H1 (cell line): ENCODE data around the gene RABGGTA. TPM values are rescaled to one million over a fixed set of nuclear protein-coding genes. Genes with fewer than 3 reads are reported as not detected.

ENCODE experiments used
- FOSL1 ChIP-seq: IDR thresholded peaks from 2 replicates; pipeline ENCODE4 v1.6.1; 2011; ENCODE audit warnings: mild to moderate bottlenecking, low read depth, low read length, moderate library complexity; ENCODE audit not compliant: insufficient read depth
- POLR2A ChIP-seq, 2 experiments: IDR thresholded peaks; 1 replicate in 1 of 2; 2 replicates in 1 of 2; pipeline ENCODE4 v1.6.1; 2011; ENCODE audit warnings: low read depth in 2 of 2, low read length in 2 of 2, mild to moderate bottlenecking in 2 of 2; ENCODE audit errors: control extremely low read depth in 1 of 2
- SP4 ChIP-seq: IDR thresholded peaks from 2 replicates; pipeline ENCODE4 v1.6.1; 2012; ENCODE audit warnings: low read length, inconsistent platforms
- TAF7 ChIP-seq: optimal IDR thresholded peaks from 2 replicates; pipeline ENCODE3; 2011; ENCODE audit warnings: low read depth, mild to moderate bottlenecking, inconsistent platforms, low read length, moderate library complexity, borderline replicate concordance
- polyA plus RNA-seq, 7 experiments: library from polyadenylated mRNA; depleted of rRNA in 3 of 7; stranded (reverse) in 5 of 7; unstranded in 2 of 7; fragments of >200 nt in 5 of 7; fragments of 200-250 nt in 2 of 7; gene quantifications; 1 replicate in 5 of 7; 2 replicates in 1 of 7; 4 replicates in 1 of 7; pipeline versions ENCODE4 v1.2.1 to v1.2.3, GENCODE V29; 2011 to 2013; ENCODE audit warnings: missing spikeins in 2 of 7, mixed read lengths in 2 of 7
- total RNA-seq: library from RNA; stranded (reverse); fragmentation: NEBNext Ultra II Directional; extraction: Animal tissue kit (Norgen Biotek cat#: 25700); gene quantifications from 2 replicates; pipeline ENCODE4 v1.2.1, GENCODE V29; 2021
- TF ChIP-seq, protein P1 (sequence below): fragments of 300-600 bp; sonication (generic); IDR thresholded peaks from 2 replicates; pipeline ENCODE4 v1.7.1; 2012; ENCODE audit warnings: low read length, moderate library complexity, mild to moderate bottlenecking, inconsistent platforms; ENCODE audit not compliant: insufficient replicate concordance

Gene RABGGTA
- total and polyA plus RNA-seq, 2 of the 8 experiments (the other 6 are each of a cell fraction or from before 2014, with no cell fraction given), result 16.0 to 49.8 TPM

DNA sequence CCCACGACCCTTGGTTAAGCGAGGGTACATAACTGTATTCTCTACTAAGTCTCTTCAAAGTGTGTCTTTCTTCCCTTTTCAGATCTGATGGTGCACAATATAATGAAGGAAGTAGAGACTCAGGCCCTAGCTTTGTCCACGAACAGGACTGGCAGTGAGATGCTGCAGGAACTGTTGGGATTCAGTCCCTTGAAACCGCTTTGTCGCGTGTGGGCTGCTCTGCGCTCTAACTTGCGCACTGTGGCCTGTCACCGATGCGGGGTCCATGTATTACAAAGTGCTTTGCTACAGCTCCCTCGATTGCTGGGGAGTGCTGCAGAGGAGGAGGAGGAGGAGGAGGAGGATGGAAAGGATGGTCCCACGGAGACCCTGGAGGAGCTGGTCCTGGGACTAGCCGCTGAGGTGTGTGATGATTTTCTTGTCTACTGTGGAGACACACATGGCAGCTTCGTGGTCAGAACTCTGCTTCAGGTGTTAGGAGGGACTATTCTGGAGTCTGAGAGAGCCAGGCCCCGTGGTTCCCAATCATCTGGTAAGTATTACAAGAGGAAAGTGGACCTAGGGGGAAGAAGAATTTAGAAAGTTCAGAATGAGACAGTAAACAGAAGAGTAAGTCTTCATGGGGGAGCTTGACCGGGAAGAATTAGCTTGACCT is 29.1 kb upstream of the RABGGTA start (continued):
- TF ChIP-seq, protein P1, sequence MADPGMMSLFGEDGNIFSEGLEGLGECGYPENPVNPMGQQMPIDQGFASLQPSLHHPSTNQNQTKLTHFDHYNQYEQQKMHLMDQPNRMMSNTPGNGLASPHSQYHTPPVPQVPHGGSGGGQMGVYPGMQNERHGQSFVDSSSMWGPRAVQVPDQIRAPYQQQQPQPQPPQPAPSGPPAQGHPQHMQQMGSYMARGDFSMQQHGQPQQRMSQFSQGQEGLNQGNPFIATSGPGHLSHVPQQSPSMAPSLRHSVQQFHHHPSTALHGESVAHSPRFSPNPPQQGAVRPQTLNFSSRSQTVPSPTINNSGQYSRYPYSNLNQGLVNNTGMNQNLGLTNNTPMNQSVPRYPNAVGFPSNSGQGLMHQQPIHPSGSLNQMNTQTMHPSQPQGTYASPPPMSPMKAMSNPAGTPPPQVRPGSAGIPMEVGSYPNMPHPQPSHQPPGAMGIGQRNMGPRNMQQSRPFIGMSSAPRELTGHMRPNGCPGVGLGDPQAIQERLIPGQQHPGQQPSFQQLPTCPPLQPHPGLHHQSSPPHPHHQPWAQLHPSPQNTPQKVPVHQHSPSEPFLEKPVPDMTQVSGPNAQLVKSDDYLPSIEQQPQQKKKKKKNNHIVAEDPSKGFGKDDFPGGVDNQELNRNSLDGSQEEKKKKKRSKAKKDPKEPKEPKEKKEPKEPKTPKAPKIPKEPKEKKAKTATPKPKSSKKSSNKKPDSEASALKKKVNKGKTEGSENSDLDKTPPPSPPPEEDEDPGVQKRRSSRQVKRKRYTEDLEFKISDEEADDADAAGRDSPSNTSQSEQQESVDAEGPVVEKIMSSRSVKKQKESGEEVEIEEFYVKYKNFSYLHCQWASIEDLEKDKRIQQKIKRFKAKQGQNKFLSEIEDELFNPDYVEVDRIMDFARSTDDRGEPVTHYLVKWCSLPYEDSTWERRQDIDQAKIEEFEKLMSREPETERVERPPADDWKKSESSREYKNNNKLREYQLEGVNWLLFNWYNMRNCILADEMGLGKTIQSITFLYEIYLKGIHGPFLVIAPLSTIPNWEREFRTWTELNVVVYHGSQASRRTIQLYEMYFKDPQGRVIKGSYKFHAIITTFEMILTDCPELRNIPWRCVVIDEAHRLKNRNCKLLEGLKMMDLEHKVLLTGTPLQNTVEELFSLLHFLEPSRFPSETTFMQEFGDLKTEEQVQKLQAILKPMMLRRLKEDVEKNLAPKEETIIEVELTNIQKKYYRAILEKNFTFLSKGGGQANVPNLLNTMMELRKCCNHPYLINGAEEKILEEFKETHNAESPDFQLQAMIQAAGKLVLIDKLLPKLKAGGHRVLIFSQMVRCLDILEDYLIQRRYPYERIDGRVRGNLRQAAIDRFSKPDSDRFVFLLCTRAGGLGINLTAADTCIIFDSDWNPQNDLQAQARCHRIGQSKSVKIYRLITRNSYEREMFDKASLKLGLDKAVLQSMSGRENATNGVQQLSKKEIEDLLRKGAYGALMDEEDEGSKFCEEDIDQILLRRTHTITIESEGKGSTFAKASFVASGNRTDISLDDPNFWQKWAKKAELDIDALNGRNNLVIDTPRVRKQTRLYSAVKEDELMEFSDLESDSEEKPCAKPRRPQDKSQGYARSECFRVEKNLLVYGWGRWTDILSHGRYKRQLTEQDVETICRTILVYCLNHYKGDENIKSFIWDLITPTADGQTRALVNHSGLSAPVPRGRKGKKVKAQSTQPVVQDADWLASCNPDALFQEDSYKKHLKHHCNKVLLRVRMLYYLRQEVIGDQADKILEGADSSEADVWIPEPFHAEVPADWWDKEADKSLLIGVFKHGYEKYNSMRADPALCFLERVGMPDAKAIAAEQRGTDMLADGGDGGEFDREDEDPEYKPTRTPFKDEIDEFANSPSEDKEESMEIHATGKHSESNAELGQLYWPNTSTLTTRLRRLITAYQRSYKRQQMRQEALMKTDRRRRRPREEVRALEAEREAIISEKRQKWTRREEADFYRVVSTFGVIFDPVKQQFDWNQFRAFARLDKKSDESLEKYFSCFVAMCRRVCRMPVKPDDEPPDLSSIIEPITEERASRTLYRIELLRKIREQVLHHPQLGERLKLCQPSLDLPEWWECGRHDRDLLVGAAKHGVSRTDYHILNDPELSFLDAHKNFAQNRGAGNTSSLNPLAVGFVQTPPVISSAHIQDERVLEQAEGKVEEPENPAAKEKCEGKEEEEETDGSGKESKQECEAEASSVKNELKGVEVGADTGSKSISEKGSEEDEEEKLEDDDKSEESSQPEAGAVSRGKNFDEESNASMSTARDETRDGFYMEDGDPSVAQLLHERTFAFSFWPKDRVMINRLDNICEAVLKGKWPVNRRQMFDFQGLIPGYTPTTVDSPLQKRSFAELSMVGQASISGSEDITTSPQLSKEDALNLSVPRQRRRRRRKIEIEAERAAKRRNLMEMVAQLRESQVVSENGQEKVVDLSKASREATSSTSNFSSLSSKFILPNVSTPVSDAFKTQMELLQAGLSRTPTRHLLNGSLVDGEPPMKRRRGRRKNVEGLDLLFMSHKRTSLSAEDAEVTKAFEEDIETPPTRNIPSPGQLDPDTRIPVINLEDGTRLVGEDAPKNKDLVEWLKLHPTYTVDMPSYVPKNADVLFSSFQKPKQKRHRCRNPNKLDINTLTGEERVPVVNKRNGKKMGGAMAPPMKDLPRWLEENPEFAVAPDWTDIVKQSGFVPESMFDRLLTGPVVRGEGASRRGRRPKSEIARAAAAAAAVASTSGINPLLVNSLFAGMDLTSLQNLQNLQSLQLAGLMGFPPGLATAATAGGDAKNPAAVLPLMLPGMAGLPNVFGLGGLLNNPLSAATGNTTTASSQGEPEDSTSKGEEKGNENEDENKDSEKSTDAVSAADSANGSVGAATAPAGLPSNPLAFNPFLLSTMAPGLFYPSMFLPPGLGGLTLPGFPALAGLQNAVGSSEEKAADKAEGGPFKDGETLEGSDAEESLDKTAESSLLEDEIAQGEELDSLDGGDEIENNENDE, result no peak
- no peak for TF ChIP-seq POLR2A (IDR thresholded peaks at IDR 0.05; ENCODE audit: control extremely low read depth in 1 of 2, low read depth in 2 of 2, low read length in 2 of 2)
- no peak for TF ChIP-seq TAF7
- no peak for TF ChIP-seq FOSL1
- no peak for TF ChIP-seq SP4
